Left ventricle myocardium inferior (tissue), 1 donor: ENCODE data around the gene KIAA1217. TPM values are rescaled to one million over a fixed set of nuclear protein-coding genes. Genes with fewer than 3 reads are reported as not detected.
A peak's percentile ranks its signal among the peaks of the same experiment; 100 is the strongest.

Experiments
- DNase-seq: peaks from one replicate; pipeline ENCODE4 v3.0.0-alpha.2; 2020
- H3K27ac ChIP-seq: fragments of 200-600 bp; replicated peaks from 2 replicates; pipeline ENCODE4 v1.8.0; 2021
- H3K27me3 ChIP-seq: fragments of 200-600 bp; 2 replicates; pipeline ENCODE4 v1.8.0; 2021; ENCODE audit warnings: low read depth
- H3K36me3 ChIP-seq: fragments of 200-600 bp; 2 replicates; pipeline ENCODE4 v1.8.0; 2021
- H3K4me1 ChIP-seq: fragments of 200-600 bp; 2 replicates; pipeline ENCODE4 v1.8.0; 2021
- H3K4me3 ChIP-seq: fragments of 200-600 bp; 2 replicates; pipeline ENCODE4 v1.8.0; 2021; ENCODE audit warnings: mild to moderate bottlenecking, moderate library complexity
- H3K9me3 ChIP-seq: fragments of 200-600 bp; replicated peaks from 2 replicates; pipeline ENCODE4 v1.8.0; 2021
- intact Hi-C: fragments of 100-400 bp; cut with micrococcal nuclease; formaldehyde crosslinking; loops from one replicate; pipeline ENCODE4 v1.11.0; 2022
- total RNA-seq: library from RNA; stranded (reverse); fragmentation: NEBNext Ultra II Directional; extraction: Animal tissue kit (Norgen Biotek cat#: 25700); gene quantifications from one replicate; pipeline ENCODE4 v1.2.1, GENCODE V29; 2021
- TF ChIP-seq, protein P1 (sequence below): fragments of 200-600 bp; IDR thresholded peaks from 2 replicates; pipeline ENCODE4 v1.8.0; 2021; ENCODE audit warnings: antibody characterized with exemption, mild to moderate bottlenecking, borderline replicate concordance
- donor health status: DM: no; HTN: yes; CAD: no; lungs with severe emphysema.

KIAA1217 gene
- total RNA-seq, 1 donor from 2014 or later: 30.2 TPM

DNA sequence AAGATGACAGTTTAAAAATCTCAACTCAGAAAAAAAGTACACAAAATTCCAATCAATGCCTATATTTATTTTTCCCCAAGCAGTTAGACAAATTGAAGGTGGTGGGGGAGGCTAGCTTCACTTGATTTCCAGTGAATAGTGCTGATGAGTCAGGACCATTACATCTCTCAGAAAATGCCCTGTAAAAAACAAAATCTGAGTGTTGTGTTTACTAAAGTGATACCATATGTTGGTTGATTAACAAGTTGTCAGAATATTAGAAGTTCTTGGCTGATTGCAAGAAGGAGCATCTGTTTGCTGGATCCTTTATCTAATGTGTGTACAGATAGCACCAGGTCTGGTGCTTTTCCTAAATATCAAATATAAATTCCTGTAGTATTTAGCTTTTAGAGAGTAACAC lies 31.3 kb upstream of the KIAA1217 start:
- intact Hi-C loops: no loop called here
- H3K4me3 ChIP-seq: no peak overlapping the region
- no peak overlapping the region for H3K27ac ChIP-seq
- H3K36me3 ChIP-seq: no peaks in the 10 kb centered on the region
- DNase-seq: no peak
- no peaks in the 10 kb centered on the region for H3K4me1 ChIP-seq
- peaks cover 30% of the 10 kb centered on the region for H3K9me3 ChIP-seq
- TF ChIP-seq, protein P1, sequence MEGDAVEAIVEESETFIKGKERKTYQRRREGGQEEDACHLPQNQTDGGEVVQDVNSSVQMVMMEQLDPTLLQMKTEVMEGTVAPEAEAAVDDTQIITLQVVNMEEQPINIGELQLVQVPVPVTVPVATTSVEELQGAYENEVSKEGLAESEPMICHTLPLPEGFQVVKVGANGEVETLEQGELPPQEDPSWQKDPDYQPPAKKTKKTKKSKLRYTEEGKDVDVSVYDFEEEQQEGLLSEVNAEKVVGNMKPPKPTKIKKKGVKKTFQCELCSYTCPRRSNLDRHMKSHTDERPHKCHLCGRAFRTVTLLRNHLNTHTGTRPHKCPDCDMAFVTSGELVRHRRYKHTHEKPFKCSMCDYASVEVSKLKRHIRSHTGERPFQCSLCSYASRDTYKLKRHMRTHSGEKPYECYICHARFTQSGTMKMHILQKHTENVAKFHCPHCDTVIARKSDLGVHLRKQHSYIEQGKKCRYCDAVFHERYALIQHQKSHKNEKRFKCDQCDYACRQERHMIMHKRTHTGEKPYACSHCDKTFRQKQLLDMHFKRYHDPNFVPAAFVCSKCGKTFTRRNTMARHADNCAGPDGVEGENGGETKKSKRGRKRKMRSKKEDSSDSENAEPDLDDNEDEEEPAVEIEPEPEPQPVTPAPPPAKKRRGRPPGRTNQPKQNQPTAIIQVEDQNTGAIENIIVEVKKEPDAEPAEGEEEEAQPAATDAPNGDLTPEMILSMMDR: no peak
- H3K27me3 ChIP-seq: no peaks in the 10 kb centered on the region

- H3K4me1 ChIP-seq: peaks cover 21% of the 10 kb centered on the region
- peaks cover 30% of the 10 kb centered on the region for H3K9me3 ChIP-seq
- no peak for DNase-seq
- H3K4me3 ChIP-seq: no peak overlapping the region
- H3K27me3 ChIP-seq: no peaks in the 10 kb centered on the region
- TF ChIP-seq, protein P1: no peak
- intact Hi-C loops: no loop called here
- H3K27ac ChIP-seq: no peak overlapping the region
- no peaks in the 10 kb centered on the region for H3K36me3 ChIP-seq
These were observed 28.0 kb upstream of the KIAA1217 start for GRCh38 chr10:24180891-24181290.

- H3K36me3 ChIP-seq: no peaks in the 10 kb centered on the region
- TF ChIP-seq, protein P1: no peak
- peaks cover 21% of the 10 kb centered on the region for H3K4me1 ChIP-seq
- no peak overlapping the region for H3K4me3 ChIP-seq
- intact Hi-C loops: no loop called here
- H3K9me3 ChIP-seq: peaks cover 1% of the 10 kb centered on the region
- H3K27me3 ChIP-seq: no peaks in the 10 kb centered on the region
- H3K27ac ChIP-seq: no peak overlapping the region
- no peak for DNase-seq
These were observed 24.5 kb upstream of the KIAA1217 start for GRCh38 chr10:24184455-24184854.

GRCh38 chr10:24193330-24193729 lies 15.6 kb upstream of the KIAA1217 start:
- H3K4me1 ChIP-seq: peaks cover 21% of the 10 kb centered on the region
- H3K36me3 ChIP-seq: no peaks in the 10 kb centered on the region
- peak overlapping the region; percentile 19 for H3K27ac ChIP-seq
- H3K9me3 ChIP-seq: no peaks in the 10 kb centered on the region
- no peak for DNase-seq
- no peaks in the 10 kb centered on the region for H3K27me3 ChIP-seq
- intact Hi-C loops: loop anchor here (10.0 kb wide), 2 partner anchors 79 to 321 kb away; no protein-coding TSS in a partner anchor
- TF ChIP-seq, protein P1: no peak
- no peak overlapping the region for H3K4me3 ChIP-seq

- no peak for DNase-seq
- no peak overlapping the region for H3K4me3 ChIP-seq
- peaks cover 41% of the 10 kb centered on the region for H3K4me1 ChIP-seq
- intact Hi-C loops: loop anchor here (2.0 to 10.0 kb wide), 3 partner anchors 82 to 318 kb away; no protein-coding TSS in a partner anchor
- H3K9me3 ChIP-seq: no peaks in the 10 kb centered on the region
- H3K36me3 ChIP-seq: no peaks in the 10 kb centered on the region
- TF ChIP-seq, protein P1: no peak
- H3K27me3 ChIP-seq: no peaks in the 10 kb centered on the region
- H3K27ac ChIP-seq: peak overlapping the region; percentile 36
These were observed 11.7 kb upstream of the KIAA1217 start for GRCh38 chr10:24197263-24197662.
